Measurements from ENCODE around the gene RASGRF2.

Gene RASGRF2

GRCh38 chr5:81194633-81195334 is 234.6 kb downstream of the RASGRF2 start:
- Mint-ChIP-seq H3K36me3 (no peaks in the 10 kb centered on the region), H3K9me3 (ENCODE audit: low read depth) (no peaks in the 10 kb centered on the region), H3K4me1 (ENCODE audit: low read depth) (peaks cover 10% of the 10 kb centered on the region), H3K4me3 (peak overlapping the region; percentile 42), H3K27ac (peak overlapping the region; percentile 24), H3K27me3 (no peaks in the 10 kb centered on the region)

GRCh38 chr5:81195335-81195929 is 235.3 kb downstream of the RASGRF2 start:
- Mint-ChIP-seq H3K27me3 (no peaks in the 10 kb centered on the region), H3K36me3 (no peaks in the 10 kb centered on the region), H3K4me1 (ENCODE audit: low read depth) (peaks cover 10% of the 10 kb centered on the region), H3K9me3 (ENCODE audit: low read depth) (no peaks in the 10 kb centered on the region), H3K4me3 (no peak overlapping the region), H3K27ac (no peak overlapping the region)

- H3K36me3 Mint-ChIP-seq, result no peaks in the 10 kb centered on the region
- no peaks in the 10 kb centered on the region for H3K4me1 Mint-ChIP-seq (ENCODE audit: low read depth)
- H3K4me3 Mint-ChIP-seq, result no peak overlapping the region
- H3K27ac Mint-ChIP-seq, result no peak overlapping the region
- H3K9me3 Mint-ChIP-seq (ENCODE audit: low read depth), result no peaks in the 10 kb centered on the region
- no peaks in the 10 kb centered on the region for H3K27me3 Mint-ChIP-seq
Observed at GRCh38 chr5:81202655-81203054, 242.5 kb downstream of the RASGRF2 start.

GRCh38 chr5:81203729-81204128 is 243.6 kb downstream of the RASGRF2 start:
- Mint-ChIP-seq H3K4me1 (ENCODE audit: low read depth) (no peaks in the 10 kb centered on the region), H3K9me3 (ENCODE audit: low read depth) (no peaks in the 10 kb centered on the region), H3K4me3 (no peak overlapping the region), H3K27ac (no peak overlapping the region), H3K36me3 (no peaks in the 10 kb centered on the region), H3K27me3 (no peaks in the 10 kb centered on the region)

- no peaks in the 10 kb centered on the region for H3K4me1 Mint-ChIP-seq (ENCODE audit: low read depth)
- no peak overlapping the region for H3K4me3 Mint-ChIP-seq
- no peak overlapping the region for H3K27ac Mint-ChIP-seq
- H3K9me3 Mint-ChIP-seq (ENCODE audit: low read depth), result no peaks in the 10 kb centered on the region
- H3K36me3 Mint-ChIP-seq, result peaks cover 1% of the 10 kb centered on the region
- no peaks in the 10 kb centered on the region for H3K27me3 Mint-ChIP-seq
Observed at GRCh38 chr5:81204205-81204604, 244.0 kb downstream of the RASGRF2 start.

GRCh38 chr5:81205058-81205457 is 244.9 kb downstream of the RASGRF2 start:
- no peak overlapping the region for H3K27ac Mint-ChIP-seq
- H3K9me3 Mint-ChIP-seq (ENCODE audit: low read depth), result no peaks in the 10 kb centered on the region
- no peak overlapping the region for H3K4me3 Mint-ChIP-seq
- H3K27me3 Mint-ChIP-seq, result no peaks in the 10 kb centered on the region
- peaks cover 2% of the 10 kb centered on the region for H3K36me3 Mint-ChIP-seq
- H3K4me1 Mint-ChIP-seq (ENCODE audit: low read depth), result no peaks in the 10 kb centered on the region

- H3K27ac Mint-ChIP-seq, result no peak overlapping the region
- no peak overlapping the region for H3K4me3 Mint-ChIP-seq
Observed at GRCh38 chr5:81207009-81207408, 246.8 kb downstream of the RASGRF2 start.

GRCh38 chr5:81208904-81209303 is 248.7 kb downstream of the RASGRF2 start:
- no peaks in the 10 kb centered on the region for H3K9me3 Mint-ChIP-seq (ENCODE audit: low read depth)
- H3K27me3 Mint-ChIP-seq, result no peaks in the 10 kb centered on the region
- H3K4me1 Mint-ChIP-seq (ENCODE audit: low read depth), result no peaks in the 10 kb centered on the region
- no peak overlapping the region for H3K27ac Mint-ChIP-seq
- no peak overlapping the region for H3K4me3 Mint-ChIP-seq
- H3K36me3 Mint-ChIP-seq, result peaks cover 2% of the 10 kb centered on the region

More at GRCh38 chr5:81207009-81207408, 246.8 kb downstream of the RASGRF2 start:
- Mint-ChIP-seq H3K9me3 (ENCODE audit: low read depth) (no peaks in the 10 kb centered on the region), H3K36me3 (peaks cover 2% of the 10 kb centered on the region), H3K27me3 (no peaks in the 10 kb centered on the region), H3K4me1 (ENCODE audit: low read depth) (no peaks in the 10 kb centered on the region)

- H3K4me1 Mint-ChIP-seq (ENCODE audit: low read depth), result no peaks in the 10 kb centered on the region
- H3K27me3 Mint-ChIP-seq, result no peaks in the 10 kb centered on the region
- H3K4me3 Mint-ChIP-seq, result no peak overlapping the region
- H3K36me3 Mint-ChIP-seq, result peaks cover 2% of the 10 kb centered on the region
- H3K9me3 Mint-ChIP-seq (ENCODE audit: low read depth), result no peaks in the 10 kb centered on the region
- H3K27ac Mint-ChIP-seq, result no peak overlapping the region
Observed at GRCh38 chr5:81209386-81209785, 249.2 kb downstream of the RASGRF2 start.

- H3K27ac Mint-ChIP-seq, result no peak overlapping the region
- H3K4me1 Mint-ChIP-seq (ENCODE audit: low read depth), result no peaks in the 10 kb centered on the region
- no peak overlapping the region for H3K4me3 Mint-ChIP-seq
- H3K36me3 Mint-ChIP-seq, result peaks cover 2% of the 10 kb centered on the region
- H3K27me3 Mint-ChIP-seq, result no peaks in the 10 kb centered on the region
- no peaks in the 10 kb centered on the region for H3K9me3 Mint-ChIP-seq (ENCODE audit: low read depth)
Observed at GRCh38 chr5:81209869-81210493, 249.8 kb downstream of the RASGRF2 start.

GRCh38 chr5:81212211-81212751 is 252.1 kb downstream of the RASGRF2 start:
- H3K4me3 Mint-ChIP-seq, result no peak overlapping the region
- H3K27me3 Mint-ChIP-seq, result no peaks in the 10 kb centered on the region

GRCh38 chr5:81213070-81213469 is 252.9 kb downstream of the RASGRF2 start:
- no peaks in the 10 kb centered on the region for H3K9me3 Mint-ChIP-seq (ENCODE audit: low read depth)
- no peak overlapping the region for H3K27ac Mint-ChIP-seq
- no peak overlapping the region for H3K4me3 Mint-ChIP-seq
- H3K4me1 Mint-ChIP-seq (ENCODE audit: low read depth), result no peaks in the 10 kb centered on the region
- no peaks in the 10 kb centered on the region for H3K27me3 Mint-ChIP-seq
- H3K36me3 Mint-ChIP-seq, result peaks cover 5% of the 10 kb centered on the region

More at GRCh38 chr5:81212211-81212751, 252.1 kb downstream of the RASGRF2 start:
- Mint-ChIP-seq H3K4me1 (ENCODE audit: low read depth) (no peaks in the 10 kb centered on the region), H3K27ac (no peak overlapping the region), H3K36me3 (peaks cover 4% of the 10 kb centered on the region), H3K9me3 (ENCODE audit: low read depth) (no peaks in the 10 kb centered on the region)

- Mint-ChIP-seq H3K27me3 (no peaks in the 10 kb centered on the region), H3K27ac (no peak overlapping the region), H3K9me3 (ENCODE audit: low read depth) (no peaks in the 10 kb centered on the region), H3K36me3 (peaks cover 8% of the 10 kb centered on the region), H3K4me3 (no peak overlapping the region), H3K4me1 (ENCODE audit: low read depth) (no peaks in the 10 kb centered on the region)
Observed at GRCh38 chr5:81214848-81215247, 254.7 kb downstream of the RASGRF2 start.

GRCh38 chr5:81216152-81216551 is 256.0 kb downstream of the RASGRF2 start:
- no peaks in the 10 kb centered on the region for H3K4me1 Mint-ChIP-seq (ENCODE audit: low read depth)
- H3K27me3 Mint-ChIP-seq, result no peaks in the 10 kb centered on the region
- no peak overlapping the region for H3K27ac Mint-ChIP-seq
- no peaks in the 10 kb centered on the region for H3K9me3 Mint-ChIP-seq (ENCODE audit: low read depth)
- H3K36me3 Mint-ChIP-seq, result peaks cover 8% of the 10 kb centered on the region
- H3K4me3 Mint-ChIP-seq, result no peak overlapping the region

GRCh38 chr5:81219389-81219788 is 259.2 kb downstream of the RASGRF2 start:
- Mint-ChIP-seq H3K27me3 (no peaks in the 10 kb centered on the region), H3K27ac (no peak overlapping the region), H3K36me3 (peaks cover 13% of the 10 kb centered on the region), H3K4me3 (no peak overlapping the region), H3K4me1 (ENCODE audit: low read depth) (no peaks in the 10 kb centered on the region), H3K9me3 (ENCODE audit: low read depth) (no peaks in the 10 kb centered on the region)
